ENCODE data around the gene LRRC47.

The LRRC47 gene

GRCh38 chr1:3730543-3731247 is 65.6 kb downstream of the LRRC47 start:
- DNase-seq, result no peak

- DNase-seq, result no peak
Measured at GRCh38 chr1:3729594-3730542, 66.4 kb downstream of the LRRC47 start.
